ENCODE data around the gene TMEM151B.

DNA sequence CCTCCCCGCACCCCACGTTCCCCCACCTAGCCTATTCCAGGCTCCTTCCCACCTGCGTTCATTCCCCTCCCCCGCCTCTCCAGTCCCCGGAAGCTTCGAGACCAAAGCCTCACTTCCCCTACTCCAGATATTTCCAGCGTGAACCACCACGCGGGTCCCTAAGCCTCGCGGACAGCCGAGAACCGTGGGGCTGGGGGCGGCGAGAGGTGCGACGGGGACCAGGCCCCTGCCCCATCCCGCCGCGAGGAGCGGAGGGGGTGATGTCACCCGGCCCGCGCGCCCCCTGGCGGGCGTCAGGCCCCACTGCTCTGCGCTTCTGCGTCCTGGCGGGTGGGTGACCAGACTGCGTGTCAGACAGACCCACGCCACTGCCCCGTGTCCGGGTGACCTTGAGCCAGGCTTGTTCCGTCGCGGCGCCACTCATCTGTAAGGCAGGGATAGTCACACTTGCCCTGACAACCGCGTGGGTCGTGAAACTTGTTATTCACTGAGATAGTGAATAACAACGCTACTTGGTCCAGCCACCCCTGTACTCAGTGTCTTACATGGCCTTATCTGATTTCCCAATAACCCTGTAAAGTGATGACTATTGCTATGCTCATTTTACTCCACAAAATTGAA, 32.3 kb upstream of the TMEM151B start:
- TF ChIP-seq, protein P1, sequence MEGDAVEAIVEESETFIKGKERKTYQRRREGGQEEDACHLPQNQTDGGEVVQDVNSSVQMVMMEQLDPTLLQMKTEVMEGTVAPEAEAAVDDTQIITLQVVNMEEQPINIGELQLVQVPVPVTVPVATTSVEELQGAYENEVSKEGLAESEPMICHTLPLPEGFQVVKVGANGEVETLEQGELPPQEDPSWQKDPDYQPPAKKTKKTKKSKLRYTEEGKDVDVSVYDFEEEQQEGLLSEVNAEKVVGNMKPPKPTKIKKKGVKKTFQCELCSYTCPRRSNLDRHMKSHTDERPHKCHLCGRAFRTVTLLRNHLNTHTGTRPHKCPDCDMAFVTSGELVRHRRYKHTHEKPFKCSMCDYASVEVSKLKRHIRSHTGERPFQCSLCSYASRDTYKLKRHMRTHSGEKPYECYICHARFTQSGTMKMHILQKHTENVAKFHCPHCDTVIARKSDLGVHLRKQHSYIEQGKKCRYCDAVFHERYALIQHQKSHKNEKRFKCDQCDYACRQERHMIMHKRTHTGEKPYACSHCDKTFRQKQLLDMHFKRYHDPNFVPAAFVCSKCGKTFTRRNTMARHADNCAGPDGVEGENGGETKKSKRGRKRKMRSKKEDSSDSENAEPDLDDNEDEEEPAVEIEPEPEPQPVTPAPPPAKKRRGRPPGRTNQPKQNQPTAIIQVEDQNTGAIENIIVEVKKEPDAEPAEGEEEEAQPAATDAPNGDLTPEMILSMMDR (conservative IDR thresholded peaks at IDR 0.05; ENCODE audit: low read depth, low read length): peak; percentile 98
- TF ChIP-seq EZH2 (IDR thresholded peaks at IDR 0.05; ENCODE audit: borderline replicate concordance, low read depth, low read length, poor library complexity, severe bottlenecking): no peak
